Ovary (tissue), 3 donors: ENCODE results near the gene PLXDC2.

Experiments used
- EP300 ChIP-seq: sonication (generic); formaldehyde crosslinking; IDR thresholded peaks from one replicate; pipeline ENCODE4 v1.6.1; 2017; ENCODE audit warnings: antibody characterized with exemption
- POLR2A ChIP-seq: fragments of 450-650 bp; IDR thresholded peaks from one replicate; pipeline ENCODE4 v1.6.1; 2017; ENCODE audit warnings: antibody characterized with exemption, mild to moderate bottlenecking, moderate library complexity
- TF ChIP-seq, protein P1 (sequence below), 3 donors: fragments of 450-650 bp in 2 of 3; fragments of 200-600 bp in 1 of 3; IDR thresholded peaks; one replicate each; pipeline versions ENCODE4 v1.5.1 to v1.8.0; 2016 to 2022; ENCODE audit warnings: antibody characterized with exemption in 3 of 3, mild to moderate bottlenecking in 1 of 3
- donor health status: DM: no; HTN: no; CAD: no.

DNA sequence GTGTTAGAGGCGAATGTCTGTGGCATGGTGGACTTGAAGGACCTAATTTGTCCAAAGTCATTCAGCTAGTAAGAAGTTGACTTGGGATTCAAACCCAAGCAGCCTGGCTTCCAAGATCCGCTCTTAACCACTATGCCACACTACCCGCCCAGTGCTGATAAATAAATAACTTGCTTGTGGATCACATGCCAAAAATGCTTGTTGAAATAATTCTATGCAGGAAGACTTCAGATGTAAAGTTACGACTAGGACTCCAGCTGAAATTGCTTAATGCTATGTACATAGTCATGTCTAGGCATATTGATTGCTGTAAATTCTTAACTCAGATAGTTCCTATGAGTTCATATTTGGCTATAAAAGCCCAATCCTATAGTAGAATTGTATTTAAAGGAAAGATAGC is 76.0 kb downstream of the PLXDC2 start:
- TF ChIP-seq EP300 (no peak), POLR2A (no peak)
- TF ChIP-seq, protein P1, sequence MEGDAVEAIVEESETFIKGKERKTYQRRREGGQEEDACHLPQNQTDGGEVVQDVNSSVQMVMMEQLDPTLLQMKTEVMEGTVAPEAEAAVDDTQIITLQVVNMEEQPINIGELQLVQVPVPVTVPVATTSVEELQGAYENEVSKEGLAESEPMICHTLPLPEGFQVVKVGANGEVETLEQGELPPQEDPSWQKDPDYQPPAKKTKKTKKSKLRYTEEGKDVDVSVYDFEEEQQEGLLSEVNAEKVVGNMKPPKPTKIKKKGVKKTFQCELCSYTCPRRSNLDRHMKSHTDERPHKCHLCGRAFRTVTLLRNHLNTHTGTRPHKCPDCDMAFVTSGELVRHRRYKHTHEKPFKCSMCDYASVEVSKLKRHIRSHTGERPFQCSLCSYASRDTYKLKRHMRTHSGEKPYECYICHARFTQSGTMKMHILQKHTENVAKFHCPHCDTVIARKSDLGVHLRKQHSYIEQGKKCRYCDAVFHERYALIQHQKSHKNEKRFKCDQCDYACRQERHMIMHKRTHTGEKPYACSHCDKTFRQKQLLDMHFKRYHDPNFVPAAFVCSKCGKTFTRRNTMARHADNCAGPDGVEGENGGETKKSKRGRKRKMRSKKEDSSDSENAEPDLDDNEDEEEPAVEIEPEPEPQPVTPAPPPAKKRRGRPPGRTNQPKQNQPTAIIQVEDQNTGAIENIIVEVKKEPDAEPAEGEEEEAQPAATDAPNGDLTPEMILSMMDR (IDR thresholded peaks at IDR 0.05): no peak
